T-helper 2 cell treated with Interferon-gamma antibody and Interleukin-4, amounts not matched to agents 5 μg/mL and 100 μg/mL, for 36 hours (primary cell): ENCODE measurements around the gene ITGA11.
A peak's percentile ranks its signal among the peaks of the same experiment; 100 is the strongest.

Experiments used
- DNase-seq: peaks from one replicate; pipeline ENCODE4 v3.0.0; 2021; ENCODE audit warnings: low spot score
- H3K27ac Mint-ChIP-seq: one replicate; pipeline ENCODE4 v1.8.0; 2021; ENCODE audit warnings: mild to moderate bottlenecking, mixed read lengths
- H3K27me3 Mint-ChIP-seq: one replicate; pipeline ENCODE4 v1.8.0; 2021; ENCODE audit warnings: low read depth, mixed read lengths
- H3K36me3 Mint-ChIP-seq: one replicate; pipeline ENCODE4 v1.8.0; 2021; ENCODE audit warnings: low read depth, mixed read lengths
- H3K4me1 Mint-ChIP-seq: one replicate; pipeline ENCODE4 v1.8.0; 2021; ENCODE audit warnings: low read depth, mixed read lengths
- H3K4me3 Mint-ChIP-seq: one replicate; pipeline ENCODE4 v1.8.0; 2022; ENCODE audit warnings: mild to moderate bottlenecking, moderate library complexity, mixed read lengths
- H3K9me3 Mint-ChIP-seq: one replicate; pipeline ENCODE4 v1.8.0; 2021; ENCODE audit warnings: mixed read lengths

ITGA11 gene

DNA sequence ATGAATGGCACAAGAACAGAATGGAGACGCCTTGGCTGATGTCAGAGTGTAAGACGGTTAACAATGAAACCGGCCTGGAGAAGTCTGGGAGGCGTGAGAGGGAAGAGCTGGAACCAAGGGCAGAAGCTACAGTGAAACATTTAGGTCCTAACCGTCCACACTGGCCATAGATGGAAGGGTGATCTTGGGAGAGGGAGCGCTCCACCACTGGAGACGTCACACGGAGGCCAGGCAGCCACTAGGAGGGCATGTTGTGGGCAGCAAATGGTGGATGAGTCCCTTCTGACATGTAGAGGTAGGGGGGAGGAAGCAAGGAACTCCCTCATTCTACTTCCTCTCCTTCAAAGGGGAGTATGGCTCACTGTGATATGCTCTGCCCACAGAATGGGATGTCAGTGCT, 130.7 kb downstream of the ITGA11 start:
- H3K4me1 Mint-ChIP-seq, result peaks cover 20% of the 10 kb centered on the region
- no peak overlapping the region for H3K27ac Mint-ChIP-seq
- H3K9me3 Mint-ChIP-seq, result no peaks in the 10 kb centered on the region
- H3K4me3 Mint-ChIP-seq, result no peak overlapping the region
- no peak for DNase-seq
- H3K27me3 Mint-ChIP-seq, result no peaks in the 10 kb centered on the region
- peaks cover 10% of the 10 kb centered on the region for H3K36me3 Mint-ChIP-seq

- Mint-ChIP-seq H3K9me3 (no peaks in the 10 kb centered on the region), H3K27ac (no peak overlapping the region), H3K36me3 (peaks cover 11% of the 10 kb centered on the region), H3K27me3 (no peaks in the 10 kb centered on the region), H3K4me1 (peaks cover 16% of the 10 kb centered on the region), H3K4me3 (no peak overlapping the region)
- DNase-seq, result no peak
These were observed 131.6 kb downstream of the ITGA11 start for GRCh38 chr15:68300115-68300940.

DNA sequence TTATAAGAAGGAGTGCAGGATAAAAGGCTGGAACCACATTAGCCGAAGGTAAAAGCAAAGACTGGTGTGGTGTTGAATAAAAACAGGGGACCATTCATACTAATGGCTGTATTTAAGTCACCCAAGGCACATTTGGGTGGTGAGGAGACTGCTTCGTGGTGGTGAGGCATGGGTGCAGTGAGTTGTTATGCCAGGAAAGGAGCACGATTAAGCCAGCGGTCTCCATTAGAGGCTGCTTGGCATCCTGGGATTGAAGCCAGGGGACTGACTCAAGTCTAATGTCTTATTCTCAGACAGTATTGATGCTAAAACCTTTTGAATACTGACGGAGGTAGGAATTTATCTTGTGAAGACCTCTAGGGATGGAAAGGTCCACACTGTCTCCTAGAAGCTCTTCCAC, 132.5 kb downstream of the ITGA11 start:
- H3K4me1 Mint-ChIP-seq, result peaks cover 16% of the 10 kb centered on the region
- peak overlapping the region; percentile 60 for H3K27ac Mint-ChIP-seq
- peak overlapping the region; percentile 79 for H3K4me3 Mint-ChIP-seq
- no peak for DNase-seq
- no peaks in the 10 kb centered on the region for H3K9me3 Mint-ChIP-seq
- H3K27me3 Mint-ChIP-seq, result no peaks in the 10 kb centered on the region
- peaks cover 14% of the 10 kb centered on the region for H3K36me3 Mint-ChIP-seq

- Mint-ChIP-seq H3K4me3 (peak overlapping the region; percentile 79), H3K36me3 (peaks cover 18% of the 10 kb centered on the region), H3K27me3 (no peaks in the 10 kb centered on the region), H3K4me1 (peaks cover 16% of the 10 kb centered on the region), H3K9me3 (no peaks in the 10 kb centered on the region), H3K27ac (peak overlapping the region; percentile 74)
- no peak for DNase-seq
These were observed 133.0 kb downstream of the ITGA11 start for GRCh38 chr15:68298882-68299381.

- H3K36me3 Mint-ChIP-seq, result peaks cover 22% of the 10 kb centered on the region
- no peak for DNase-seq
- peak overlapping the region; percentile 74 for H3K27ac Mint-ChIP-seq
- H3K4me3 Mint-ChIP-seq, result peak overlapping the region; percentile 79
- H3K9me3 Mint-ChIP-seq, result no peaks in the 10 kb centered on the region
- peaks cover 16% of the 10 kb centered on the region for H3K4me1 Mint-ChIP-seq
- H3K27me3 Mint-ChIP-seq, result no peaks in the 10 kb centered on the region
These were observed 133.6 kb downstream of the ITGA11 start for GRCh38 chr15:68298336-68298735.

DNA sequence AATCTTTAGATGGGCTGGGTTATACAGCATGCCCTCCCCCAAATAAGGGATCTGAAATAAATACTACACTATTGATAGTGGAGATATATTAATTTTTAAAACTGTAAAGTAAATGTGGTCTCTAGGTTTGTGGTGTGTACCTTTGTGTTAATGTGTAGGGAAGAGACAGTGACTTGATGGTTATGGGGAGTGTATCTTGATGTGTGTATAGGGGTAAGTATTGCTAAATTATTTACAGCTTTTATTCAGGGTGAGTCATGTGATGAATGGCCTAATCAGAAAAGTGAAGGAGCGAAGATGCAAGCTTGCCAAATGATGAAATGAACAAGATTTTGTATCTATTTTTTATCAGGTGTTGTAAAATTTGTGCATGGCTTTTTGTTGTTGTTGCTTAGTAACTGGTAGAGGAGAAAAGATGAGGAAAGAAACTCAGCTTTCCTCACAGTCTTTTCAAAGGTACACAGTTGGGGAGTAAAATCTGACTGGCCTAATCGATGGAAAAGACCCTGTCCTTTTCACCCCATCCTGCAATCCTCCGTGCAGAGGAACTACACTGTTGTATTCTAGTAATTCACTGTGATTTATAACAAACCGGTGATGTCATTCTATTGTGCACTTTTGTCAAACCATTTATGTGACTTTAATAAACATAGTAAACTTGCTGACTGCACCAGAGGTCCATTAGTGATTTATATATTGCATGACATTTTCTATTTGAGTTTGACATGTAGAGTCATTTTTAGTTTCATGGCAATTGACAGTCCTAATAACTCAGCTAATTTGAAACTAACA, 136.8 kb downstream of the ITGA11 start:
- peaks cover 41% of the 10 kb centered on the region for H3K36me3 Mint-ChIP-seq
- no peaks in the 10 kb centered on the region for H3K9me3 Mint-ChIP-seq
- H3K27ac Mint-ChIP-seq, result no peak overlapping the region
- H3K27me3 Mint-ChIP-seq, result no peaks in the 10 kb centered on the region
- peaks cover 23% of the 10 kb centered on the region for H3K4me1 Mint-ChIP-seq
- no peak for DNase-seq
- H3K4me3 Mint-ChIP-seq, result no peak overlapping the region

GRCh38 chr15:68292967-68293366, 139.0 kb downstream of the ITGA11 start:
- no peak overlapping the region for H3K4me3 Mint-ChIP-seq

DNA sequence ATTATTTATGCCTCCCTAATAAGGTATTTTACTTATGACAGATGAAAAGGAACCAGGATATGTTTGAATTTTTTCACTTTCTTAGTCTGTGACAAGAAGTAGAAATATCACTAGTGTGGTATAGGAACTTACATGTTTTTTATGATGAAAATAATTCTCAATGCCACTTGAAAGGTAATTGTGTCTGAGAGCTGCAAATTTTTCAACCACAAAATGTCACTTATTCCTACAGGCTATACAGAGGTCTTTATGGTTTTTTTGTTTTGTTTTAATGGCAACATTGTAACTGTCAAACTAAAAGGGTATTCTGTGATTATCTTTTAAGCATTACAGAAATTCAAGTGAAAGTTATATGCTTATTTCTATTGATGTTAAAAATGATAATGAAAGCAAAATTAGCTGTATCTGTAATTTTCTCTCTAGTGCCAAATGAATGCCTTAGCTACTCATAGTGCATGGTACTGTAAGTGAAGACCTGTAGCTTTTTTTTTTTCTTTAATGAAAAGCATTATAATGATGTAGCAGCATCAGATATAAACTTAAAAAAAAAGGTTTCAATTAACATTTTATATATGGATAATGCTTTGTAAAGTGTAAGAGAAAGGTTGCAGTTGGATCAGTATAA, 139.7 kb downstream of the ITGA11 start:
- peaks cover 50% of the 10 kb centered on the region for H3K36me3 Mint-ChIP-seq
- H3K27ac Mint-ChIP-seq, result no peak overlapping the region
- no peaks in the 10 kb centered on the region for H3K27me3 Mint-ChIP-seq
- peaks cover 27% of the 10 kb centered on the region for H3K4me1 Mint-ChIP-seq
- DNase-seq, result no peak
- no peak overlapping the region for H3K4me3 Mint-ChIP-seq
- no peaks in the 10 kb centered on the region for H3K9me3 Mint-ChIP-seq

More at GRCh38 chr15:68292967-68293366, 139.0 kb downstream of the ITGA11 start:
- no peak for DNase-seq
- H3K27ac Mint-ChIP-seq, result no peak overlapping the region
- H3K36me3 Mint-ChIP-seq, result peaks cover 51% of the 10 kb centered on the region
- peaks cover 25% of the 10 kb centered on the region for H3K4me1 Mint-ChIP-seq
- no peaks in the 10 kb centered on the region for H3K27me3 Mint-ChIP-seq
- no peaks in the 10 kb centered on the region for H3K9me3 Mint-ChIP-seq

- Mint-ChIP-seq H3K9me3 (no peaks in the 10 kb centered on the region), H3K27me3 (no peaks in the 10 kb centered on the region), H3K36me3 (peaks cover 53% of the 10 kb centered on the region), H3K4me3 (no peak overlapping the region), H3K27ac (no peak overlapping the region), H3K4me1 (peaks cover 32% of the 10 kb centered on the region)
- no peak for DNase-seq
These were observed 141.2 kb downstream of the ITGA11 start for GRCh38 chr15:68290715-68291114.

GRCh38 chr15:68289621-68290352, 142.2 kb downstream of the ITGA11 start:
- no peak for DNase-seq
- Mint-ChIP-seq H3K4me1 (peaks cover 35% of the 10 kb centered on the region), H3K27ac (no peak overlapping the region), H3K4me3 (no peak overlapping the region), H3K27me3 (no peaks in the 10 kb centered on the region), H3K36me3 (peaks cover 58% of the 10 kb centered on the region), H3K9me3 (no peaks in the 10 kb centered on the region)

- Mint-ChIP-seq H3K36me3 (peaks cover 59% of the 10 kb centered on the region), H3K4me1 (peaks cover 36% of the 10 kb centered on the region), H3K27me3 (no peaks in the 10 kb centered on the region), H3K9me3 (no peaks in the 10 kb centered on the region), H3K27ac (no peak overlapping the region), H3K4me3 (no peak overlapping the region)
- no peak for DNase-seq
These were observed 142.9 kb downstream of the ITGA11 start for GRCh38 chr15:68289057-68289456.

- Mint-ChIP-seq H3K36me3 (peaks cover 49% of the 10 kb centered on the region), H3K4me1 (peaks cover 37% of the 10 kb centered on the region), H3K4me3 (no peak overlapping the region), H3K27ac (no peak overlapping the region), H3K9me3 (no peaks in the 10 kb centered on the region), H3K27me3 (no peaks in the 10 kb centered on the region)
- DNase-seq, result no peak
These were observed 145.7 kb downstream of the ITGA11 start for GRCh38 chr15:68286256-68286655.

DNA sequence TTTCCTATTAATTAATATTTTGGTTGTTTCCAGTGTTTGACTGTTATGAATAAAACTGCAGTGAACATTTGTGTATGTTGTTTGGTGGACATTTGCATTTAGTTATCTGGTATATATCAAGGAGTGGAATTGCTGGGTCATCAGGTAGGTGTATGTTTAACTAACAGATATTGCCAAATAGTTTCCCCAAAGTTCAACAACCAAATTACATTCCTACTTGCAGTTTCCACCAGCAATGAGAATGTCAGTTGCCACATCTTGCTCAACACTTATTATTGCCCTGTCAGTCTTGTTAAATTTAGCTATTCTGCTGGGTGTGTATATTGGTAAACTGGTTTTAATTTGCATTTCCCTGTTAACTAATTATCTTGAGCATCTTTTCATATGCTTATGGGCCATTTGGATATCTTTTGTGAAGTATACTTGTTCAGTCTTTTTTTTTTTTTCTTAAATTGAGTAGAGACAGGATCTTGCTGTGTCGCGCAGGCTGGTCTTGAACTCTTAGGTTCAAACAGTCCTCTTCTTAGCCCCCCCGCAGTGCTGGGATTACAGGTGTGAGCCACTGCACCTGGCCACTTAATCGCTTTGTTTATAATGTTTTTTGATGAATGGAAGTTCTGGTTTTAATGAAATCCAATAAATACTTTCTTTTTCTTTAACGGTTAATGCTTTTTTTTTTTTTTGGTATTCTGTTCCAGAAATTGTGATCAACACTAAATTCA, 146.5 kb downstream of the ITGA11 start:
- Mint-ChIP-seq H3K4me1 (peaks cover 41% of the 10 kb centered on the region), H3K27me3 (no peaks in the 10 kb centered on the region)

More for the DNA sequence above, 146.5 kb downstream of the ITGA11 start:
- H3K27ac Mint-ChIP-seq, result no peak overlapping the region
- H3K9me3 Mint-ChIP-seq, result no peaks in the 10 kb centered on the region
- no peak for DNase-seq
- H3K4me3 Mint-ChIP-seq, result no peak overlapping the region
- H3K36me3 Mint-ChIP-seq, result peaks cover 42% of the 10 kb centered on the region
